SK-N-SH treated with all-trans-retinoic acid at 6 μM for 48 hours (cell line): ENCODE measurements around the gene SYNDIG1.

ENCODE experiments used
- ATAC-seq: fragments of 200-7000 bp; cut with Tn5 transposase; 3 replicates; pipeline ENCODE4 v1.9.1; 2020; ENCODE audit warnings: mild to moderate bottlenecking, moderate library complexity
- CREB5 ChIP-seq: fragments of 250-450 bp; sonication (Bioruptor Pico); IDR thresholded peaks from 2 replicates; pipeline ENCODE4 v1.5.1; 2020; ENCODE audit warnings: low read depth, mild to moderate bottlenecking, moderate library complexity
- CSDC2 ChIP-seq: fragments of 250-450 bp; sonication (Bioruptor Pico); IDR thresholded peaks from 2 replicates; pipeline ENCODE4 v1.5.0; 2020; ENCODE audit warnings: mild to moderate bottlenecking, moderate library complexity
- CSRNP3 ChIP-seq: fragments of 250-450 bp; sonication (Bioruptor Pico); IDR thresholded peaks from 2 replicates; pipeline ENCODE4 v1.5.1; 2021; ENCODE audit warnings: mild to moderate bottlenecking, moderate library complexity
- ESRRG ChIP-seq: fragments of 250-450 bp; sonication (Bioruptor Pico); IDR thresholded peaks from 2 replicates; pipeline ENCODE4 v1.6.1; 2021; ENCODE audit warnings: mild to moderate bottlenecking
- GLIS3 ChIP-seq: fragments of 250-450 bp; sonication (Bioruptor Pico); IDR thresholded peaks from 2 replicates; pipeline ENCODE4 v1.5.0; 2020; ENCODE audit warnings: mild to moderate bottlenecking, moderate library complexity
- ISL1 ChIP-seq: fragments of 250-450 bp; sonication (Bioruptor Pico); IDR thresholded peaks from 2 replicates; pipeline ENCODE4 v2.1.2; 2022; ENCODE audit warnings: mild to moderate bottlenecking, moderate library complexity
- OSR1 ChIP-seq: fragments of 250-450 bp; sonication (Bioruptor Pico); IDR thresholded peaks from 2 replicates; pipeline ENCODE4 v1.8.0; 2022; ENCODE audit warnings: moderate library complexity, mild to moderate bottlenecking, inconsistent platforms
- PATZ1 ChIP-seq: fragments of 250-450 bp; sonication (Bioruptor Pico); IDR thresholded peaks from 2 replicates; pipeline ENCODE4 v1.8.0; 2020; ENCODE audit warnings: mild to moderate bottlenecking, moderate library complexity, borderline replicate concordance
- POU6F1 ChIP-seq: fragments of 250-450 bp; sonication (Bioruptor Pico); IDR thresholded peaks from 2 replicates; pipeline ENCODE4 v1.8.0; 2021; ENCODE audit warnings: low read depth, mild to moderate bottlenecking, moderate library complexity, borderline replicate concordance
- PPARA ChIP-seq: fragments of 250-450 bp; sonication (Bioruptor Pico); IDR thresholded peaks from 2 replicates; pipeline ENCODE4 v1.5.0; 2020; ENCODE audit warnings: mild to moderate bottlenecking, borderline replicate concordance
- RARB ChIP-seq: fragments of 250-450 bp; sonication (Bioruptor Pico); IDR thresholded peaks from 2 replicates; pipeline ENCODE4 v1.8.0; 2021; ENCODE audit warnings: mild to moderate bottlenecking, moderate library complexity
- SNAI2 ChIP-seq: fragments of 250-450 bp; sonication (Bioruptor Pico); IDR thresholded peaks from 2 replicates; pipeline ENCODE4 v1.5.0; 2020; ENCODE audit warnings: mild to moderate bottlenecking, moderate library complexity
- TCF4 ChIP-seq: fragments of 250-450 bp; sonication (Bioruptor Pico); IDR thresholded peaks from 2 replicates; pipeline ENCODE4 v1.8.0; 2021; ENCODE audit warnings: mild to moderate bottlenecking, moderate library complexity, borderline replicate concordance
- TSHZ2 ChIP-seq: fragments of 250-450 bp; sonication (Bioruptor Pico); IDR thresholded peaks from 2 replicates; pipeline ENCODE4 v1.5.0; 2020; ENCODE audit warnings: mild to moderate bottlenecking, moderate library complexity
- ZC3H10 ChIP-seq: fragments of 250-450 bp; sonication (Bioruptor Pico); IDR thresholded peaks from 2 replicates; pipeline ENCODE4 v1.5.1; 2021; ENCODE audit warnings: mild to moderate bottlenecking, moderate library complexity
- ZFP3 ChIP-seq: fragments of 250-450 bp; sonication (Bioruptor Pico); IDR thresholded peaks from 2 replicates; pipeline ENCODE4 v1.5.0; 2020; ENCODE audit warnings: mild to moderate bottlenecking, moderate library complexity
- ZNF70 ChIP-seq: fragments of 450-650 bp; formaldehyde crosslinking; IDR thresholded peaks from 2 replicates; pipeline ENCODE4 v1.5.0; 2020; ENCODE audit warnings: mild to moderate bottlenecking, moderate library complexity
- ZNF8 ChIP-seq: fragments of 450-650 bp; formaldehyde crosslinking; IDR thresholded peaks from 2 replicates; pipeline ENCODE4 v1.5.0; 2020; ENCODE audit warnings: mild to moderate bottlenecking, moderate library complexity

Gene SYNDIG1

GRCh38 chr20:24479106-24479505 is 9.7 kb downstream of the SYNDIG1 start:
- TF ChIP-seq TCF4 (CRISPR knock-in tag): no peak
- TF ChIP-seq GLIS3 (CRISPR knock-in tag): no peak
- no peak for TF ChIP-seq SNAI2 (CRISPR knock-in tag)
- no peak for TF ChIP-seq OSR1
- TF ChIP-seq ZNF70: no peak
- no peak for TF ChIP-seq PATZ1 (CRISPR knock-in tag)
- TF ChIP-seq ISL1: no peak
- no peak for ATAC-seq

- no peak for ATAC-seq
- TF ChIP-seq CREB5: no peak
- TF ChIP-seq ESRRG: no peak
- no peak for TF ChIP-seq ZNF8 (CRISPR knock-in tag)
- TF ChIP-seq ISL1: no peak
- TF ChIP-seq TSHZ2 (CRISPR knock-in tag): no peak
- TF ChIP-seq GLIS3 (CRISPR knock-in tag): no peak
- no peak for TF ChIP-seq OSR1
- no peak for TF ChIP-seq CSRNP3 (CRISPR knock-in tag)
Observed at GRCh38 chr20:24479595-24479994, 10.2 kb downstream of the SYNDIG1 start.

GRCh38 chr20:24480509-24480908 is 11.1 kb downstream of the SYNDIG1 start:
- no peak for ATAC-seq
- TF ChIP-seq PATZ1 (CRISPR knock-in tag) (no peak), PPARA (no peak), ZC3H10 (no peak), TSHZ2 (CRISPR knock-in tag) (no peak), POU6F1 (CRISPR knock-in tag) (no peak), CREB5 (no peak), ZNF70 (no peak), OSR1 (no peak), RARB (no peak), TCF4 (CRISPR knock-in tag) (no peak), ZFP3 (no peak), ZNF8 (CRISPR knock-in tag) (no peak), ESRRG (no peak), CSRNP3 (CRISPR knock-in tag) (no peak), SNAI2 (CRISPR knock-in tag) (no peak), CSDC2 (CRISPR knock-in tag) (no peak)
